ENCODE data around the gene RAB27A. TPM values are rescaled to one million over a fixed set of nuclear protein-coding genes. Genes with fewer than 3 reads are reported as not detected.

RAB27A gene
- total RNA-seq, 2 experiments from 2014 or later = 122 to 125 TPM

GRCh38 chr15:55279100-55279745, 10.4 kb downstream of the RAB27A start:
- Mint-ChIP-seq H3K9me3 (peaks cover 1% of the 10 kb centered on the region), H3K27me3 (no peaks in the 10 kb centered on the region), H3K4me1 (ENCODE audit: low read depth) (peaks cover 87% of the 10 kb centered on the region), H3K27ac (peak overlapping the region; percentile 98), H3K4me3 (peak overlapping the region; percentile 41), H3K36me3 (ENCODE audit: low read depth) (peaks cover 57% of the 10 kb centered on the region)
- no peak for TF ChIP-seq CTCF (IDR thresholded peaks at IDR 0.05)
- DNase-seq = no peak
- POLR2A ChIA-PET = interaction anchor here (1.0 to 5.1 kb wide), 8 partner anchors 8 to 82 kb away, joined by 3 to 30 read pairs (median 4); partner anchors contain the start of gene RSL24D1
- intact Hi-C loops (cut with micrococcal nuclease) = loop anchor here (5.0 kb wide), 1 partner anchor 37 kb away; no protein-coding TSS in a partner anchor
- no peak for ATAC-seq
- CTCF ChIA-PET = interaction anchor here (0.6 to 2.0 kb wide), 5 partner anchors 8 to 61 kb away, joined by 3 to 6 read pairs (median 4); no protein-coding TSS in a partner anchor

DNA sequence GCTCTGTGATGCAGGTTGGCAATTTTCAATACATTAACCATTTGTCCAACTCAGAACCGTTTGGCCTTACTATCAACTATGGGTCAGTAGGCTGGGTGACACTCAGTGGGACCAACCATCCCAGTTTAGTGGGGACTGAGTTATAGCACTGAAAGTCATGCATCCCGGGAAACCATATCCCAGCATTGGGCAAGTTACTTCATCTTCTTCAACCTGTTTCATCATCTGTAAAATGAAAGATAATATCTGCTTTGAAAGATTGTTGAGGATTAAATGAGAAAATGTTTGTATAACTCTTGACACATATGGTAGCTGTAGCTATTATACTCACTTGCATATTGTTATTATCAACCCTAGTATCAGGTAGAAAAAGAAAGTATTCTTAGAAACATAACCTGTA, 11.9 kb downstream of the RAB27A start:
- Mint-ChIP-seq H3K9me3 (peaks cover 7% of the 10 kb centered on the region), H3K4me1 (ENCODE audit: low read depth) (peaks cover 85% of the 10 kb centered on the region), H3K27ac (peak overlapping the region; percentile 98), H3K27me3 (no peaks in the 10 kb centered on the region), H3K36me3 (ENCODE audit: low read depth) (peaks cover 63% of the 10 kb centered on the region), H3K4me3 (peak overlapping the region; percentile 59)
- ATAC-seq (no peak), DNase-seq (no peak)
- CTCF ChIA-PET = interaction anchor here (1.2 to 1.5 kb wide), 3 partner anchors 10 to 61 kb away, joined by 3 to 4 read pairs (median 4); no protein-coding TSS in a partner anchor
- TF ChIP-seq CTCF (IDR thresholded peaks at IDR 0.05) = no peak
- POLR2A ChIA-PET = interaction anchor here (1.0 to 5.1 kb wide), 8 partner anchors 9 to 59 kb away, joined by 3 to 30 read pairs (median 4); no protein-coding TSS in a partner anchor
- intact Hi-C loops (cut with micrococcal nuclease) = loop anchor here (5.0 kb wide), 1 partner anchor 35 kb away; no protein-coding TSS in a partner anchor

GRCh38 chr15:55277116-55277564, 12.5 kb downstream of the RAB27A start:
- DNase-seq = peak; percentile 88
- ATAC-seq = peak; percentile 57
- intact Hi-C loops (cut with micrococcal nuclease) = loop anchor here (5.0 kb wide), 1 partner anchor 35 kb away; no protein-coding TSS in a partner anchor
- TF ChIP-seq CTCF (IDR thresholded peaks at IDR 0.05) = no peak
- Mint-ChIP-seq H3K36me3 (ENCODE audit: low read depth) (peaks cover 66% of the 10 kb centered on the region), H3K4me3 (peak overlapping the region; percentile 59), H3K4me1 (ENCODE audit: low read depth) (peaks cover 83% of the 10 kb centered on the region), H3K9me3 (peaks cover 7% of the 10 kb centered on the region), H3K27me3 (no peaks in the 10 kb centered on the region), H3K27ac (peak overlapping the region; percentile 98)
- POLR2A ChIA-PET = interaction anchor here (0.6 to 5.1 kb wide), 11 partner anchors 9 to 1207 kb away, joined by 3 to 30 read pairs (median 4); partner anchors contain the start of gene RSL24D1
- CTCF ChIA-PET = interaction anchor here (1.0 to 1.9 kb wide), 5 partner anchors 10 to 61 kb away, joined by 3 to 7 read pairs (median 4); no protein-coding TSS in a partner anchor

DNA sequence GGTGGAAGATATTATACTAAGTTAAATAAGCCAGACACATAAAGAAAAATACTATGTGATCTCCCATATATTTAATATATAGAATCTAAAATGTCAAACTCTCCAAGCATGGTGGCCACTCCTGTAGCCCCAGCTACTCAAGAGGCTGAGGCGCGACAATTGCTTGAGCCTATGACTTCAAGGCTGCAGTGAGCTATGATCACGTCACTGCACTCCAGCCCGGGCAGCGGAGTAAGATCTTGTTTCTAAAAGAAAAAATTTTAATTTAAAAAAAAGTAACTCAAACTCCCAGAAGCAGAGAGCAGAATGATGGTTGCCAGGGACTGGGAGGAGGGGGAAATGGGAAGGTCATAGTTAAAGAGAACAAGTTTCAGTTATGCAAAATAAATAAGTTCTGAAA, 13.3 kb downstream of the RAB27A start:
- ATAC-seq = no peak
- ChIA-PET POLR2A (interaction anchor here (1.1 to 5.1 kb wide), 7 partner anchors 8 to 79 kb away, joined by 3 to 30 read pairs (median 4); partner anchors contain the start of gene RSL24D1), CTCF (interaction anchor here (1.0 to 1.9 kb wide), 5 partner anchors 9 to 60 kb away, joined by 3 to 7 read pairs (median 4); no protein-coding TSS in a partner anchor)
- intact Hi-C loops (cut with micrococcal nuclease) = loop anchor here (5.0 kb wide), 1 partner anchor 34 kb away; no protein-coding TSS in a partner anchor
- TF ChIP-seq CTCF (IDR thresholded peaks at IDR 0.05) = no peak
- no peak for DNase-seq
- Mint-ChIP-seq H3K4me1 (ENCODE audit: low read depth) (peaks cover 81% of the 10 kb centered on the region), H3K36me3 (ENCODE audit: low read depth) (peaks cover 66% of the 10 kb centered on the region), H3K27ac (peak overlapping the region; percentile 98), H3K27me3 (no peaks in the 10 kb centered on the region), H3K9me3 (peaks cover 7% of the 10 kb centered on the region), H3K4me3 (no peak overlapping the region)
